HEK293 (cell line): Measurements from ENCODE around the gene CPD.

Experiments used
- ZNF433 ChIP-seq: fragments of 450-650 bp; formaldehyde crosslinking; IDR thresholded peaks from 2 replicates; pipeline ENCODE4 v1.5.1; 2016; ENCODE audit warnings: missing biosample characterization, missing genetic modification characterization, low read depth
- ZSCAN30 ChIP-seq: fragments of 450-650 bp; IDR thresholded peaks from 2 replicates; pipeline ENCODE4 v1.5.1; 2018; ENCODE audit warnings: missing biosample characterization, mild to moderate bottlenecking, missing genetic modification characterization, moderate library complexity

DNA sequence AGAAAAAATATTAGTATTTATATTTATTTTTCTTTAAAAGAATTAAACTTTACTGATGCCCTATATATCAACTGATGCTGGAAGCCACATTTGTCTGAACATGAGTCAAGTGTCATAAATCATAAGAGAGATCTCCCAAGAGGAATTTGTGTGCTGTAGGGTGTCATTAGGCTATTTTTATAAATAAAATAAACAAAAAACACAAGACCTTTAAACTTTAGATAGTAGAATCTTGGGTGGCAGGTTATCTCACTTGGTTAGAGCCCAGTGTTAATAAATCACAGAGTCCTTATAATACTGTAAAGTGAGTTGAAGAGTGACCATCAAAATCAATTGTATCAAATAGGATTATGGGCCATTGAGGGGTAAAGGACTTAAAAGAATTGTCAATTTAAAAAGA is 21.3 kb upstream of the CPD start:
- TF ChIP-seq ZNF433 (tag by site-specific recombination) (no peak), ZSCAN30 (no peak)
